Prostate gland (tissue), 2 donors: ENCODE results near the gene MCC.

Source experiments
- POLR2A ChIP-seq: fragments of 450-650 bp; IDR thresholded peaks from one replicate; pipeline ENCODE4 v1.6.1; 2016; ENCODE audit warnings: antibody characterized with exemption, mild to moderate bottlenecking
- POLR2AphosphoS5 ChIP-seq: sonication (generic); formaldehyde crosslinking; IDR thresholded peaks from one replicate; pipeline ENCODE4 v1.6.1; 2017; ENCODE audit warnings: antibody characterized with exemption
- TF ChIP-seq, protein P1 (sequence below), 4 experiments: fragments of 200-600 bp in 2 of 4; fragments of 450-650 bp in 2 of 4; sonication (generic) in 2 of 4; IDR thresholded peaks; 1 replicate in 3 of 4; 2 replicates in 1 of 4; pipeline ENCODE4 v1.5.1; 2016 to 2019; ENCODE audit warnings: antibody characterized with exemption in 4 of 4, mild to moderate bottlenecking in 2 of 4, moderate library complexity in 2 of 4

- TF ChIP-seq POLR2AphosphoS5 = no peak
- TF ChIP-seq, protein P1, sequence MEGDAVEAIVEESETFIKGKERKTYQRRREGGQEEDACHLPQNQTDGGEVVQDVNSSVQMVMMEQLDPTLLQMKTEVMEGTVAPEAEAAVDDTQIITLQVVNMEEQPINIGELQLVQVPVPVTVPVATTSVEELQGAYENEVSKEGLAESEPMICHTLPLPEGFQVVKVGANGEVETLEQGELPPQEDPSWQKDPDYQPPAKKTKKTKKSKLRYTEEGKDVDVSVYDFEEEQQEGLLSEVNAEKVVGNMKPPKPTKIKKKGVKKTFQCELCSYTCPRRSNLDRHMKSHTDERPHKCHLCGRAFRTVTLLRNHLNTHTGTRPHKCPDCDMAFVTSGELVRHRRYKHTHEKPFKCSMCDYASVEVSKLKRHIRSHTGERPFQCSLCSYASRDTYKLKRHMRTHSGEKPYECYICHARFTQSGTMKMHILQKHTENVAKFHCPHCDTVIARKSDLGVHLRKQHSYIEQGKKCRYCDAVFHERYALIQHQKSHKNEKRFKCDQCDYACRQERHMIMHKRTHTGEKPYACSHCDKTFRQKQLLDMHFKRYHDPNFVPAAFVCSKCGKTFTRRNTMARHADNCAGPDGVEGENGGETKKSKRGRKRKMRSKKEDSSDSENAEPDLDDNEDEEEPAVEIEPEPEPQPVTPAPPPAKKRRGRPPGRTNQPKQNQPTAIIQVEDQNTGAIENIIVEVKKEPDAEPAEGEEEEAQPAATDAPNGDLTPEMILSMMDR (IDR thresholded peaks at IDR 0.05) = no peak
- TF ChIP-seq POLR2A = no peak
These were observed 245.5 kb downstream of the MCC start for GRCh38 chr5:113242481-113243348.
